Measurements from ENCODE around the gene CIAO3.

CIAO3 gene

DNA sequence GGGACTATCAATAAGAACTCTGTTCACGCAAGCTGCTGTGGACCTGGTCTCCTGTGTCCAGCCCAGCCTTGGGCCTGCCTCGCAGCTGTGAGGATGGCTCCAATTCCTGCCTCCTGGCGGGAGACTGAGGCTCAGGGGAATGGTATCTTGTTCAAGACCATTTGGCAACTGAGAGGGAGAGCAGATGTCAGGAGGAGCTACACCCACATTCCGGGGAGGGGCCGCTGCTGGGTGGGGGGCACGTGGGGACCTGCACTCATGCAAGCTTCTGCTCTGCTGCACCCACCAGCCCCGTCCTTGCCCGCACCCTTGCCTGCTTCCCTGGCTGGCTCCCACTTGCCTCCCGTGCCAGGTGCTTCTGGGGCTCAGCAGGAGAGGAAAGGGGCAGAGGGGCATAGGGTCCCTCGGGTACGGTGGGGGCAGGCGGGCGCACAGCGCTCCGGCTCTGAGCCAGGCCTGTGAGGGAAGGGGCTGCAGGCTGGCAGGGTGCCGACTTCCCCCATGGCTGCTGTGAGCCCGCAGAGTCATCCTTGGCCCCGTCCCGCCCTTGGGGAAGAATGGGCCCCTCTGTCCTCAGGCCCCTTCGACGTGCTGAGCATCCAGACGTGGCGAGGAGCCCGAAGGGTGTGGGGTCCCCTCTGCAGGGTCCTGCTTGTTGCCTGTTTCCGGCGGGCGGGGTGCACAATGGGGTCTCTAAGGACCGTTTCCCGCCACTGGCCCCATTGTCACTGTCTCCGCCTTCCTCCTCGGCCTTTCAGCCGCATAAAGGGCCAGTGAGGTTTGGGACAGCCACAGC, 23.1 kb downstream of the CIAO3 start:
- H3K27me3 Mint-ChIP-seq (ENCODE audit: low read depth) = peaks cover 19% of the 10 kb centered on the region
- no peaks in the 10 kb centered on the region for H3K9me3 Mint-ChIP-seq
- H3K36me3 Mint-ChIP-seq (ENCODE audit: low read depth) = no peaks in the 10 kb centered on the region
- no peak overlapping the region for H3K27ac Mint-ChIP-seq
- peak overlapping the region in 1 of 3 experiments; percentile 30 for H3K4me3 Mint-ChIP-seq
- peaks cover 14% of the 10 kb centered on the region for H3K4me1 Mint-ChIP-seq
- no peak for TF ChIP-seq CTCF (IDR thresholded peaks at IDR 0.05; ENCODE audit: unreplicated experiment in 3 of 3)

- H3K27ac Mint-ChIP-seq = no peak overlapping the region
- H3K27me3 Mint-ChIP-seq (ENCODE audit: low read depth) = peaks cover 21% of the 10 kb centered on the region
- H3K4me1 Mint-ChIP-seq = peaks cover 15% of the 10 kb centered on the region
- H3K4me3 Mint-ChIP-seq = peak overlapping the region; percentile 78 to 80 (median 78)
- no peaks in the 10 kb centered on the region for H3K36me3 Mint-ChIP-seq (ENCODE audit: low read depth)
- H3K9me3 Mint-ChIP-seq = no peaks in the 10 kb centered on the region
- no peak for TF ChIP-seq CTCF (IDR thresholded peaks at IDR 0.05; ENCODE audit: unreplicated experiment in 3 of 3)
These were observed 23.9 kb downstream of the CIAO3 start for GRCh38 chr16:716768-717325.

DNA sequence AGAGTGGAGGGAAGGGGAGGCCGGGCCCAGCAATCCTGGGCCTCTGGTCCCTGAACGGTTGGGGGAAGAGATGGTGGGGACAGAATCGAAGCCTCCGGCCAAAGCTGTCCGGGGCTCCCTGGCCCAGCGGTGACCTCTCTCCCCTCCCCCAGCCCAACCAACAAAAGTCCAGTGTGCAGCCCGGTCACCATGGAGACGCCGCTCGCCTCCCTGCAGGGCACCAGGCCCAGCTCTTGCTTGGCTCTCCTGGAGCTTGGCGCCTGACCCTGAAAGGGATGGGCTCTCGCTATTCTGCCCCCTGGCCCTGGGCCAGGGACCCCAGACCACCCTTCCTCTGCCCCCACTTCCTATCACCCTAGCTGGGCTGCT, 24.6 kb downstream of the CIAO3 start:
- H3K4me3 Mint-ChIP-seq = peak overlapping the region; percentile 78 to 80 (median 78)
- H3K9me3 Mint-ChIP-seq = no peaks in the 10 kb centered on the region
- no peak for TF ChIP-seq CTCF (IDR thresholded peaks at IDR 0.05; ENCODE audit: unreplicated experiment in 3 of 3)
- no peaks in the 10 kb centered on the region for H3K36me3 Mint-ChIP-seq (ENCODE audit: low read depth)
- peak overlapping the region in 1 of 3 experiments; percentile 63 for H3K27ac Mint-ChIP-seq
- peaks cover 23% of the 10 kb centered on the region for H3K27me3 Mint-ChIP-seq (ENCODE audit: low read depth)
- H3K4me1 Mint-ChIP-seq = peaks cover 15% of the 10 kb centered on the region

DNA sequence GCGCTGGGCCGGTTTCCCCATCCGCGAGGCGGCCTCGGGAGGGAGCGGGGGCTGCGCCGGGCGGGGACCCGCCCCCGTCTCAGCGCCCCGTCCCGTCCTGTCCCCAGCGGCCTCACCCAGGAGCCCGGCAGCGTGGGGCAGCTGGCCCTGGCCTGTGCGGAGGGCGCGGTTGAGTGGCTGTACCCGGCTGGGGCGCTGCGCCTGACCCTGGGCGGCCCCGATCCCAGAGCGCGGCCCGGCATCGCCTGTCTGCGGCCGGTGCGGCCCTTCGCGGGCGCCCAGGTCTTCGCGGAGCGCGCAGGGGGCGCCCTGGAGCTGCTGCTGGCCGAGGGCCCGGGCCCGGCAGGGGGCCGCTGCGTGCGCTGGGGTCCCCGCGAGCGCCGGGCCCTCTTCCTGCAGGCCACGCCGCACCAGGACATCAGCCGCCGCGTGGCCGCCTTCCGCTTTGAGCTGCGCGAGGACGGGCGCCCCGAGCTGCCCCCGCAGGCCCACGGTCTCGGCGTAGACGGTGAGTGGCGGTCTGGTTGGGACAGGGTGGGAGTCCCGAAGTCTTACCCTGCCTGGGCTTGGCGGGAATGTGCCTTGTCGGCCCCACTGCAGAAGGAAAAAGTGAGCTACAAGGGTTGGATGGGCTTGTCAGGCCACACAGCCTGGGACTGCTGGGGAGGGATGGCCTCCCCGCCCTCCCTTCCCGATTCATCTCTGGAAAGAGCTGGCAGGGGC, 25.2 kb downstream of the CIAO3 start:
- H3K4me1 Mint-ChIP-seq = peaks cover 15% of the 10 kb centered on the region
- no peaks in the 10 kb centered on the region for H3K36me3 Mint-ChIP-seq (ENCODE audit: low read depth)
- H3K27me3 Mint-ChIP-seq (ENCODE audit: low read depth) = peaks cover 26% of the 10 kb centered on the region
- H3K27ac Mint-ChIP-seq = no peak overlapping the region
- peak overlapping the region; percentile 78 to 80 (median 78) for H3K4me3 Mint-ChIP-seq
- H3K9me3 Mint-ChIP-seq = no peaks in the 10 kb centered on the region
- TF ChIP-seq CTCF (IDR thresholded peaks at IDR 0.05; ENCODE audit: unreplicated experiment in 3 of 3) = peak in 1 of 3 experiments; percentile 17

DNA sequence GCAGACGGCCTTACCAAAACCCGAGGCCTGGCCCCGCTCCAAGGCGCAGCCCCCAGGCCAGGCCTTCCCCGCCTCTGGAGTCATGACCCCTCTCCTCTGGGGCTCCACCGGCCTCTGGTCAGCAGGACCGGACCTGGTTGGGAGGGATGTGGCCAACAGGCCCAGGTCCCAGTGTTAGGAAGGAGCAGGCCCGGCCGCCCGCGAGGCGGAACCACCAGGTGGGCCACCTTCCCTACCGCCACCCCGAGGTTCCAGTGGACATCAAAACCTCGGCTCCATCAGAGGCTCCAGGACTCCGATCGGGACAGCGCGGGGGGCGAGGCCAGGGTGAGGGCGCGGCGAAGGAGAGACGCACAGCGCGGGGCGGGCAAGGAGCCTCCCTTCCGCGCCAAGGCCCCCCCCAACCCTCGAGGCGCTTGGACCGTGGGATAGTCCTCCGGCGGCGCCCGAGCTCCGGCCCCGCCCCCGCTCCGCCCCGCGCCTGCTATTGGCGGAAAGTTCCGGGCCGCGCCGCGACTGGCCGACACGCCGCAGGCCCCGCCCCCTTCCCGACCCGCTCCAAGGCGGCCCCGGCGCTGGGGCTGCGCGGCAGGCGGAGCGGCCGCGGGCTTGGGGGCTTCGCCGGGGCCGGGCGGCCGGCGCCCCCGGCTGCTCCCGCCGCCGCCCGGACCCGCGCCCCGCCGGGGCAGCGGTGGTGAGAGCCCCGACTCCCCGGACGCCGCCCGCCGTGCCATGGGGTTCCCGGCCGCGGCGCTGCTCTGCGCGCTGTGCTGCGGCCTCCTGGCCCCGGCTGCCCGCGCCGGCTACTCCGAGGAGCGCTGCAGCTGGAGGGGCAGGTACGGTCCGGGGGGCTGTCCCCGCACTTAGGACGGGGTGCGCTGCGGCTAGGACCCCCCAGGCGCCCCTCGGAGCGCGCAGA, 26.0 kb downstream of the CIAO3 start, which contains the start of gene METRN:
TSS of gene METRN (plus strand) at position 561 of the 919 bp plus-strand sequence. CDS start at position 733, 172 bp downstream.
- Mint-ChIP-seq H3K9me3 (no peaks in the 10 kb centered on the region), H3K27me3 (ENCODE audit: low read depth) (peaks cover 31% of the 10 kb centered on the region), H3K36me3 (ENCODE audit: low read depth) (no peaks in the 10 kb centered on the region), H3K4me3 (peak within 1 kb of the TSS; percentile 78 to 80 (median 78)), H3K27ac (no peak within 1 kb of the TSS), H3K4me1 (peaks cover 10% of the 10 kb centered on the region)
- TF ChIP-seq CTCF (IDR thresholded peaks at IDR 0.05; ENCODE audit: unreplicated experiment in 3 of 3) = no peak

All from nephron (organoid).